PC-3 (cell line): ENCODE measurements around the gene C1QTNF2. TPM values are rescaled to one million over a fixed set of nuclear protein-coding genes. Genes with fewer than 3 reads are reported as not detected.
A peak's percentile ranks its signal among the peaks of the same experiment; 100 is the strongest.
"Not testable (repeated sequence)": the region's sequence is repeated elsewhere in the genome, so short reads cannot be mapped to it uniquely, and the experiment has no call there.

Experiments used
- ATAC-seq: fragments of 200-7000 bp; cut with Tn5 transposase; 2 replicates; pipeline ENCODE4 v1.9.1; 2020; ENCODE audit warnings: mild to moderate bottlenecking, moderate library complexity
- BruUV-seq: library from RNA; stranded (reverse); fragments of 400-500 nt; replicated peaks from 2 replicates; lab custom pipeline; 2021; lab: Mats Ljungman, UMichigan
- CTCF ChIA-PET: fragments of 300-600 bp; sonication (Branson Sonifier 250); formaldehyde crosslinking; loops from one replicate; lab custom pipeline; 2022; ENCODE audit warnings: antibody characterized with exemption; lab: Charles Lee
- POLR2A ChIA-PET: fragments of 300-600 bp; sonication (Branson Sonifier 250); formaldehyde crosslinking; loops from one replicate; lab custom pipeline; 2022; ENCODE audit warnings: antibody characterized with exemption; ENCODE audit not compliant: unreplicated experiment; lab: Charles Lee
- DNase-seq: peaks from one replicate; pipeline ENCODE4 v3.0.0-alpha.2; 2015
- H2AFZ ChIP-seq: fragments of 300-600 bp; sonication (generic); 2 replicates; pipeline ENCODE4 v1.6.0; 2016; ENCODE audit warnings: antibody characterized with exemption, low read length
- H3F3A ChIP-seq: fragments of 300-600 bp; sonication (generic); one replicate; pipeline ENCODE4 v1.6.0; 2017; ENCODE audit warnings: antibody characterized with exemption, low read length, control low read depth, mild to moderate bottlenecking; ENCODE audit not compliant: unreplicated experiment
- H3K27ac ChIP-seq: fragments of 300-600 bp; sonication (generic); 2 replicates; pipeline ENCODE4 v1.5.1; 2016; ENCODE audit warnings: mild to moderate bottlenecking, low read length
- H3K27me3 ChIP-seq: fragments of 300-600 bp; sonication (generic); 2 replicates; pipeline ENCODE4 v1.6.1; 2016; ENCODE audit warnings: low read length, mixed read lengths
- H3K36me3 ChIP-seq: fragments of 300-600 bp; sonication (generic); 2 replicates; pipeline ENCODE4 v1.6.1; 2016; ENCODE audit warnings: low read depth, mixed run types, low read length, mixed read lengths
- H3K4me1 ChIP-seq: fragments of 300-600 bp; sonication (generic); 2 replicates; pipeline ENCODE4 v1.5.1; 2016; ENCODE audit warnings: low read length; ENCODE audit not compliant: insufficient read depth
- H3K4me2 ChIP-seq: fragments of 300-600 bp; sonication (generic); 2 replicates; pipeline ENCODE4 v1.6.0; 2016; ENCODE audit warnings: low read length
- H3K4me3 ChIP-seq: fragments of 300-600 bp; sonication (generic); 2 replicates; pipeline ENCODE4 v1.5.1; 2016; ENCODE audit warnings: mild to moderate bottlenecking, low read length, mixed read lengths
- H3K79me2 ChIP-seq: fragments of 300-600 bp; sonication (generic); 2 replicates; pipeline ENCODE4 v1.6.1; 2017; ENCODE audit warnings: low read length, mixed read lengths
- H3K9ac ChIP-seq: fragments of 300-600 bp; sonication (generic); 2 replicates; pipeline ENCODE4 v1.6.0; 2016; ENCODE audit warnings: mild to moderate bottlenecking, low read length
- H3K9me2 ChIP-seq: fragments of 300-600 bp; sonication (generic); replicated peaks from 2 replicates; pipeline ENCODE4 v1.6.1; 2016; ENCODE audit warnings: mixed run types, low read length, mixed read lengths
- H3K9me3 ChIP-seq: fragments of 300-600 bp; sonication (generic); 2 replicates; pipeline ENCODE4 v1.6.1; 2016; ENCODE audit warnings: low read length, mixed read lengths
- H4K20me1 ChIP-seq: fragments of 300-600 bp; sonication (generic); 2 replicates; pipeline ENCODE4 v1.6.1; 2016; ENCODE audit warnings: low read length, mixed read lengths
- EZH2 ChIP-seq: fragments of 300-600 bp; sonication (generic); IDR thresholded peaks from one replicate; pipeline ENCODE4 v1.6.1; 2017; ENCODE audit warnings: antibody characterized with exemption, mild to moderate bottlenecking, low read length; ENCODE audit not compliant: unreplicated experiment
- EZH2phosphoT487 ChIP-seq: fragments of 300-600 bp; sonication (generic); IDR thresholded peaks from 2 replicates; pipeline ENCODE4 v1.6.1; 2018; ENCODE audit warnings: mild to moderate bottlenecking, antibody characterized with exemption, low read length, borderline replicate concordance
- intact Hi-C: fragments of 100-400 bp; cut with micrococcal nuclease; formaldehyde crosslinking; loops from 2 replicates; pipeline ENCODE4 v1.9.0; 2023
- total RNA-seq: library from RNA; depleted of rRNA; stranded (reverse); fragments of >200 nt; gene quantifications from 2 replicates; pipeline ENCODE4 v1.2.3, GENCODE V29; 2014
- TF ChIP-seq, protein P1 (sequence below): fragments of 300-600 bp; sonication (generic); conservative IDR thresholded peaks from 2 replicates; pipeline ENCODE4 v1.5.1; 2017; ENCODE audit warnings: antibody characterized with exemption, low read depth, mild to moderate bottlenecking, low read length

Gene C1QTNF2
- total RNA-seq, 1 experiment from 2014 or later, result 0.04 TPM

DNA sequence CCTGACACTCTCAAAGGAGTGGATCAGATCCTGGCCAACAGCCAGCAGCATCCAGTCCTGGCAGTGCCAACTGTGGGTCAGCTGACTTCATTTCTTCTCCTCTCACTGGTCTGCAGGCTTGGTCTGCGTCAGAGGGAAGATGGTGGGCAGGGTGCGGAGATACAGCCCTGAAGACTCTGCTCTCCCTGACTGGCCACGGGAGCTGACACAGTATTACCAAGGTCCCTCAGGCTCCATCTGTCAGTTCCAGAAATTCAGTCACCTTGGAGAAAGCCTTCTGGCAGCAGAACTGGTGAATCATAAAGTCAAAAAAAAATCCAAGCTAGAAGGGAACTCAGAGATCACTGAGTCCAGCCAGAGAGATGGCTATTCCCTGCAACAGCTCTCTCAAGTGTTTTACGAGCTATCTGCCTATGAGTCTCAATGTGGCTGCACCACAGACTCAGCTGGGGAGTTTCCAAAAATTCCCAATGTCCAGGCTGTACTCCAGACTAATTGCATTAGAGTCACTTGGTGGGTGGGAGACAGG, 27.9 kb downstream of the C1QTNF2 start:
- Histone ChIP-seq H3K4me3 (no peak overlapping the region), H3K27ac (no peak overlapping the region), H4K20me1 (no peaks in the 10 kb centered on the region), H3K79me2 (no peaks in the 10 kb centered on the region), H3K36me3 (no peaks in the 10 kb centered on the region), H3F3A (no peaks in the 10 kb centered on the region), H2AFZ (no peak overlapping the region), H3K4me1 (peaks cover 6% of the 10 kb centered on the region; the same call in 1 of the 2 replicates), H3K27me3 (no peaks in the 10 kb centered on the region), H3K4me2 (no peak overlapping the region), H3K9me3 (no peaks in the 10 kb centered on the region), H3K9ac (no peak overlapping the region), H3K9me2 (no peaks in the 10 kb centered on the region)
- DNase-seq (peak; percentile 59), ATAC-seq (peak; percentile 42)
- intact Hi-C loops, result no loop called here
- ChIA-PET CTCF (interaction anchor here (0.7 kb wide), 1 partner anchor 27 kb away, joined by 3 read pairs; no protein-coding TSS in a partner anchor), POLR2A (interaction anchor here (0.8 kb wide), 1 partner anchor 30 kb away, joined by 3 read pairs; the partner anchor contains the start of gene CCNJL)
- TF ChIP-seq EZH2phosphoT487 (no peak), EZH2 (no peak)
- TF ChIP-seq, protein P1, sequence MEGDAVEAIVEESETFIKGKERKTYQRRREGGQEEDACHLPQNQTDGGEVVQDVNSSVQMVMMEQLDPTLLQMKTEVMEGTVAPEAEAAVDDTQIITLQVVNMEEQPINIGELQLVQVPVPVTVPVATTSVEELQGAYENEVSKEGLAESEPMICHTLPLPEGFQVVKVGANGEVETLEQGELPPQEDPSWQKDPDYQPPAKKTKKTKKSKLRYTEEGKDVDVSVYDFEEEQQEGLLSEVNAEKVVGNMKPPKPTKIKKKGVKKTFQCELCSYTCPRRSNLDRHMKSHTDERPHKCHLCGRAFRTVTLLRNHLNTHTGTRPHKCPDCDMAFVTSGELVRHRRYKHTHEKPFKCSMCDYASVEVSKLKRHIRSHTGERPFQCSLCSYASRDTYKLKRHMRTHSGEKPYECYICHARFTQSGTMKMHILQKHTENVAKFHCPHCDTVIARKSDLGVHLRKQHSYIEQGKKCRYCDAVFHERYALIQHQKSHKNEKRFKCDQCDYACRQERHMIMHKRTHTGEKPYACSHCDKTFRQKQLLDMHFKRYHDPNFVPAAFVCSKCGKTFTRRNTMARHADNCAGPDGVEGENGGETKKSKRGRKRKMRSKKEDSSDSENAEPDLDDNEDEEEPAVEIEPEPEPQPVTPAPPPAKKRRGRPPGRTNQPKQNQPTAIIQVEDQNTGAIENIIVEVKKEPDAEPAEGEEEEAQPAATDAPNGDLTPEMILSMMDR, result no peak
- BruUV-seq, result no TSS peak

DNA sequence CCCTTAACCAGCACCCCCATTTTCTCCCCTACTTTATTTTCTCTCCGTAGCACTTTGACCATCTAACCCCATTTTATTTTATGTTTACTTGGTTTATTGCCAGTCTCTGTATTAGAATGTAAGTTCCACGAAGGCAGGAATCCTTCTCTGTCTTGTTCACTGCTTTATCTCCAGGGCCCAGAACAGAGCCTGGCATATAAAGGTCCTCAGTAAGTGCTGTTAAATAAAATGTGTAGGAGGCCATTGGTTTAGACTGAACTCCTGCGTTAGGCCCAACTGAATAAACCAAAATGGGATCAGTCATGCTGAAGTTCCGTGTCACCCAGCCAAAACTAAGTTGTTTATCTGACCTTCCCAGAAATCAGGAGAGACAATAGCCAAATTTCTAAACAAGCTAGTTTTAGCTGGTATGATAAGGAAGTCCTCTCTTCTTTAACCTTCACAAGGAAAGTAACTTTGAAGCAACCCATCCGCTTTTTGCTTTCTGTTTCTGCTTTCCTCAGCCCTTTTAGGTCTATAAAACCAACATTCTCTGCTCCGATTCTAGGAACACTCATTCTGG, 29.0 kb downstream of the C1QTNF2 start:
- BruUV-seq, result no TSS peak
- POLR2A ChIA-PET, result no interaction called here
- intact Hi-C loops, result no loop called here
- H3K4me1 ChIP-seq, result peaks cover 6% of the 10 kb centered on the region; the same call in 1 of the 2 replicates
- H3K27me3 ChIP-seq, result no peaks in the 10 kb centered on the region
- no peaks in the 10 kb centered on the region for H3F3A ChIP-seq
- TF ChIP-seq EZH2 (no peak), EZH2phosphoT487 (no peak)
- H3K9me3 ChIP-seq, result no peaks in the 10 kb centered on the region
- no peaks in the 10 kb centered on the region for H3K9me2 ChIP-seq
- ATAC-seq, result no peak
- H3K27ac ChIP-seq, result no peak overlapping the region
- H3K36me3 ChIP-seq, result no peaks in the 10 kb centered on the region
- no peaks in the 10 kb centered on the region for H3K79me2 ChIP-seq
- H2AFZ ChIP-seq, result no peak overlapping the region
- H3K4me3 ChIP-seq, result no peak overlapping the region
- no peak overlapping the region for H3K4me2 ChIP-seq
- no peak for DNase-seq
- CTCF ChIA-PET, result no interaction called here
- H3K9ac ChIP-seq, result no peak overlapping the region
- no peaks in the 10 kb centered on the region for H4K20me1 ChIP-seq

DNA sequence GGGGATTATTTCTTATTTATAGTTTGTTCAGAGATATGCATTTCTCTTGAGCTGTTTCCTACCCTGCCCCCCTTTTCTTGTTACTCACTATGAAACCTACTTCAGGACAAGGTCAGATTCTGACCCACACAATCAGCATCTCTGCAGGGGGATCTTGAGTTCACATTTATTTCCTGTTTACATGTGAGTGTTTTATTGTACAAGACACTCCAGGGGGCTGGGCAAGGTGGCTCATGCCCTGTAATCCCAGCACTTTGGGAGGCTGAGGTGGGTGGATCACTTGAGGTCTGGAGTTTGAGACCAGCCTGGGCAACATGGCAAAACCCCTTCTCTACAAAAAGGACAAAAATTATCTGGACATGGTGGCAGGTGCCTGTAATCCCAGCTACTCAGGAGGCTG, 29.9 kb downstream of the C1QTNF2 start:
- intact Hi-C loops, H2AFZ ChIP-seq, H3K27me3 ChIP-seq, H3K27ac ChIP-seq, H3K9me3 ChIP-seq, H3K36me3 ChIP-seq, H3K4me3 ChIP-seq, H3K79me2 ChIP-seq, H3K9me2 ChIP-seq, ATAC-seq, CTCF ChIA-PET, H3F3A ChIP-seq, BruUV-seq, POLR2A ChIA-PET, H3K4me1 ChIP-seq, DNase-seq, H3K9ac ChIP-seq, H3K4me2 ChIP-seq, H4K20me1 ChIP-seq: not testable (repeated sequence)
